ENCODE data around the gene TAF4.

The TAF4 gene

DNA sequence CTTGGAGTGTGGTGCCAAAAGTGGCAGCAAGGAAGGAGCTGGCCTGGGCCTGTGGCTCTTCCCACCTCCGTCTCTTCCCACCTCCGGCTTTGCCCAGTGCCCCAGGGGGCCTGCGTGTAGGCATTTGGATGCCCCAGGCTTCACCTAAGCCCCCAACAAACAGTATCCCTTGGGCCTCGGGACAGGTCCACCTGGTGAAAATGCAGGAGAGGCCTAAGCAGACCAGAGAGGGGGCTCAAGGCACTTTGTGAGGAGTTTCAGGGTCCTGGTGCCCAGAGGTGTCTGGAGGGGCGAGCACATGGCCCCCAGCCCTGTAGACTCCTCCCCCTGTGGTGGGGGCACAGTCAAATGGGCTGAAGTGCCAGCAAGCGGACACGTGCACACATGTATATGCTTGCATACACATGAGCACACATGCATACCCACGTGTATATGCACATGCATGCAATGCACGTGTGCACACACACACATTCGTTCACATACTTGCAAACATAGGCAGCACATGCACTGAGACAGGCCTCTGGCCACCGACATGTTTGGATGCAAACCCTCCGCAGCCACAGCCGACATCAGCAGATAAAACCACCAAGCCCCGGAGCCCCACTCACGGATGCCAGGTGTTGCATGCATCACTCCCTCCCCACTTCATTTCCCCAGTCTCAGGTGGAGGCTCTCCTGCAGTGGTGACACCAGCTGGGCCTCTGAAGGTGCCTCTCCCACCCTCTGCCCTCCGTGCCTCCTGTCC, 124.5 kb downstream of the TAF4 start:
- TF ChIP-seq CTCF (IDR thresholded peaks at IDR 0.05; ENCODE audit: insufficient read depth, low read depth, low read length, missing control alignments) = no peak
- no peak for DNase-seq (ENCODE audit: low read depth)

GRCh38 chr20:61940491-61940890, 125.2 kb downstream of the TAF4 start:
- no peak for DNase-seq (ENCODE audit: low read depth)
- H3K4me3 ChIP-seq (ENCODE audit: low read length) = no peak overlapping the region
- no peak for TF ChIP-seq CTCF (IDR thresholded peaks at IDR 0.05; ENCODE audit: insufficient read depth, low read depth, low read length, missing control alignments)

More for the DNA sequence above, 124.5 kb downstream of the TAF4 start:
- H3K4me3 ChIP-seq (ENCODE audit: low read length) = no peak overlapping the region

DNA sequence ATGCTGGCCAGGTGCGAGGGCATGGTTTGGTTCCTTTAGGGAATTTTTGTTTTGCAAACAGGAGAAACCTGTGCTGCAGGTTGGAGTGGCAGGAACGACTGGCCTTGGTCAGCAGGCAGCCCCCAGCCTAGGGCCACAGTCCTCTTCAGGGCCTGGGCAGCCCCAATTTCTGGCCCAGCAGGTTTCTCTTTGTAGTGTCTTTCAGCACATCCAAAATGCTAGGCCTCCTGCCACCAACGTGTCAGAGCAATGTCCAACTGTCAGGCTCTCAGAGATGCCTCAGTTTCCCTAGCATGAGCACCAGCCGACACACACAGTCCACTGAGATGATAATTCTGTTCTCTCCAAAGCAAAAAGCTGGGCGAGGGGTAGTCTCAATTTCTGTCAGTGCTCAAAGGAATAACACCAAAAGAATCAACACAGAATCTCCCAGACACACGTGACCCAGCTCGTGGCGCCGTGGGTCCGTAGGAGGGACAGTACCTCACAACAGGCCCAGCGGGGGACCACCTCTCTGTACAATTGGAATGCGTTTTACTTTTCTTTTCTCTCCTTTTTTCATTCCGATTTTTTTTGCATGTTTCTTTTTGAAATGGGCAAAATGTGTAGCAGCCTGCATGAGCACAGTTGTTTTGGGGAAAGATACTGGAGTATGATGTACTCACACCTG, 125.9 kb downstream of the TAF4 start:
- no peak for TF ChIP-seq CTCF (IDR thresholded peaks at IDR 0.05; ENCODE audit: insufficient read depth, low read depth, low read length, missing control alignments)
- DNase-seq (ENCODE audit: low read depth) = no peak
- no peak overlapping the region for H3K4me3 ChIP-seq (ENCODE audit: low read length)

- DNase-seq (ENCODE audit: low read depth) = no peak
- TF ChIP-seq CTCF (IDR thresholded peaks at IDR 0.05; ENCODE audit: insufficient read depth, low read depth, low read length, missing control alignments) = no peak
- no peak overlapping the region for H3K4me3 ChIP-seq (ENCODE audit: low read length)
Measured at GRCh38 chr20:61938839-61939690, 126.6 kb downstream of the TAF4 start.

GRCh38 chr20:61937963-61938838, 127.5 kb downstream of the TAF4 start:
- no peak for TF ChIP-seq CTCF (IDR thresholded peaks at IDR 0.05; ENCODE audit: insufficient read depth, low read depth, low read length, missing control alignments)
- H3K4me3 ChIP-seq (ENCODE audit: low read length) = no peak overlapping the region
- DNase-seq (ENCODE audit: low read depth) = no peak

Measured in epithelial cell of esophagus (primary cell).